ENCODE measurements around the gene BRME1.
"Not testable (repeated sequence)": the region's sequence is repeated elsewhere in the genome, so short reads cannot be mapped to it uniquely, and the experiment has no call there.

BRME1 gene

GRCh38 chr19:13861714-13862531, 44.0 kb downstream of the BRME1 start:
- DNase-seq (ENCODE audit: extremely low spot score): peak; percentile 93
- POLR2A ChIA-PET: interaction anchor here (0.6 to 4.4 kb wide), 6 partner anchors 15 to 114 kb away, joined by 3 to 37 read pairs (median 10); a partner anchor contains a TSS
- CTCF ChIA-PET: interaction anchor here (0.7 to 4.4 kb wide), 41 partner anchors 10 to 668 kb away, joined by 3 to 90 read pairs (median 4); partner anchors contain the start of genes ASF1B, C19orf53 and ZSWIM4
- TF ChIP-seq CTCF (IDR thresholded peaks at IDR 0.05; ENCODE audit: control extremely low read depth, extremely low read depth, low read depth, missing control alignments): peak; percentile 97

GRCh38 chr19:13861392-13861713, 44.6 kb downstream of the BRME1 start:
- POLR2A ChIA-PET: interaction anchor here (0.6 to 4.4 kb wide), 7 partner anchors 15 to 114 kb away, joined by 3 to 37 read pairs (median 4); a partner anchor contains a TSS
- CTCF ChIA-PET: interaction anchor here (1.0 to 4.4 kb wide), 19 partner anchors 11 to 599 kb away, joined by 3 to 90 read pairs (median 7); partner anchors contain the start of genes ASF1B and ZSWIM4
- TF ChIP-seq CTCF (IDR thresholded peaks at IDR 0.05; ENCODE audit: control extremely low read depth, extremely low read depth, low read depth, missing control alignments): no peak
- peak; percentile 60 for DNase-seq (ENCODE audit: extremely low spot score)

- POLR2A ChIA-PET: interaction anchor here (0.6 to 4.4 kb wide), 7 partner anchors 14 to 113 kb away, joined by 3 to 37 read pairs (median 4); a partner anchor contains a TSS
- CTCF ChIA-PET: interaction anchor here (1.0 to 4.4 kb wide), 18 partner anchors 11 to 598 kb away, joined by 3 to 90 read pairs (median 7); partner anchors contain the start of genes ASF1B and ZSWIM4
- no peak for TF ChIP-seq CTCF (IDR thresholded peaks at IDR 0.05; ENCODE audit: control extremely low read depth, extremely low read depth, low read depth, missing control alignments)
- DNase-seq (ENCODE audit: extremely low spot score): no peak
Measured at GRCh38 chr19:13860679-13861391, 45.1 kb downstream of the BRME1 start.

- POLR2A ChIA-PET: interaction anchor here (1.1 to 4.4 kb wide), 2 partner anchors 19 to 63 kb away, joined by 3 to 37 read pairs; no protein-coding TSS in a partner anchor
- DNase-seq (ENCODE audit: extremely low spot score): no peak
- CTCF ChIA-PET: interaction anchor here (1.2 to 1.8 kb wide), 5 partner anchors 10 to 218 kb away, joined by 3 to 7 read pairs (median 3); no protein-coding TSS in a partner anchor
- no peak for TF ChIP-seq CTCF (IDR thresholded peaks at IDR 0.05; ENCODE audit: control extremely low read depth, extremely low read depth, low read depth, missing control alignments)
Measured at GRCh38 chr19:13859361-13859880, 46.5 kb downstream of the BRME1 start.

GRCh38 chr19:13856497-13856896, 49.4 kb downstream of the BRME1 start:
- TF ChIP-seq CTCF (IDR thresholded peaks at IDR 0.05; ENCODE audit: control extremely low read depth, extremely low read depth, low read depth, missing control alignments): no peak
- ChIA-PET POLR2A (interaction anchor here (0.6 kb wide), 1 partner anchor 106 kb away, joined by 3 read pairs; no protein-coding TSS in a partner anchor), CTCF (interaction anchor here (1.3 kb wide), 1 partner anchor 13 kb away, joined by 4 read pairs; no protein-coding TSS in a partner anchor)
- no peak for DNase-seq (ENCODE audit: extremely low spot score)

- ChIA-PET CTCF (interaction anchor here (0.9 to 9.3 kb wide), 3 partner anchors 10 to 18 kb away, joined by 3 to 90 read pairs (median 5); no protein-coding TSS in a partner anchor), POLR2A (interaction anchor here (0.9 kb wide), 1 partner anchor 13 kb away, joined by 5 read pairs; no protein-coding TSS in a partner anchor)
- DNase-seq (ENCODE audit: extremely low spot score): not testable (repeated sequence)
Measured at GRCh38 chr19:13852171-13852707, 53.7 kb downstream of the BRME1 start.

GRCh38 chr19:13851734-13852114, 54.2 kb downstream of the BRME1 start:
- DNase-seq (ENCODE audit: extremely low spot score): not testable (repeated sequence)
- POLR2A ChIA-PET: interaction anchor here (0.9 kb wide), 1 partner anchor 12 kb away, joined by 5 read pairs; no protein-coding TSS in a partner anchor
- CTCF ChIA-PET: interaction anchor here (1.4 to 9.3 kb wide), 2 partner anchors 10 to 17 kb away, joined by 5 to 90 read pairs; no protein-coding TSS in a partner anchor

Data from GM10248 (cell line).